Neural progenitor cell (in vitro differentiated cells): Measurements from ENCODE around the gene C15orf39. TPM values are rescaled to one million over a fixed set of nuclear protein-coding genes. Genes with fewer than 3 reads are reported as not detected.

Experiments used
- DNase-seq: peaks from one replicate; pipeline ENCODE4 v3.0.0-alpha.2; 2016; ENCODE audit warnings: low spot score
- H2AFZ ChIP-seq: fragments of 200-600 bp; sonication (generic); replicated peaks from 2 replicates; pipeline ENCODE4 v1.6.1; 2016; ENCODE audit warnings: antibody characterized with exemption
- H3F3A ChIP-seq: fragments of 200-600 bp; sonication (generic); 2 replicates; pipeline ENCODE4 v1.6.1; 2016; ENCODE audit warnings: antibody characterized with exemption, low read depth
- H3K27ac ChIP-seq: fragments of 200-600 bp; sonication (generic); 2 replicates; pipeline ENCODE4 v1.5.1; 2016; ENCODE audit warnings: mild to moderate bottlenecking
- H3K27me3 ChIP-seq: fragments of 200-600 bp; sonication (generic); 2 replicates; pipeline ENCODE4 v1.6.1; 2016; ENCODE audit warnings: mild to moderate bottlenecking, moderate library complexity
- H3K36me3 ChIP-seq: fragments of 200-600 bp; sonication (generic); 2 replicates; pipeline ENCODE4 v1.5.1; 2016
- H3K4me1 ChIP-seq: fragments of 200-600 bp; sonication (generic); 2 replicates; pipeline ENCODE4 v1.6.1; 2016; ENCODE audit warnings: mixed run types
- H3K4me2 ChIP-seq: fragments of 200-600 bp; sonication (generic); 2 replicates; pipeline ENCODE4 v1.6.1; 2016
- H3K4me3 ChIP-seq: fragments of 200-600 bp; sonication (generic); 2 replicates; pipeline ENCODE4 v1.5.1; 2016
- H3K79me2 ChIP-seq: fragments of 200-600 bp; sonication (generic); 2 replicates; pipeline ENCODE4 v1.6.1; 2016; ENCODE audit warnings: low read depth
- H3K9ac ChIP-seq: fragments of 200-600 bp; sonication (generic); 2 replicates; pipeline ENCODE4 v1.6.1; 2016
- H3K9me3 ChIP-seq: fragments of 200-600 bp; sonication (generic); 2 replicates; pipeline ENCODE4 v1.5.1; 2016; ENCODE audit warnings: low read depth
- H4K20me1 ChIP-seq: fragments of 200-600 bp; sonication (generic); 2 replicates; pipeline ENCODE4 v1.6.1; 2016; ENCODE audit warnings: low read depth
- H3K27ac Mint-ChIP-seq: 3 replicates; pipeline ENCODE4 v1.8.0; 2021; ENCODE audit warnings: mixed read lengths
- H3K27me3 Mint-ChIP-seq: 2 replicates; pipeline ENCODE4 v1.8.0; 2022; ENCODE audit warnings: low read depth, mild to moderate bottlenecking, inconsistent platforms, moderate library complexity, mixed read lengths; ENCODE audit not compliant: insufficient read depth
- H3K36me3 Mint-ChIP-seq: 3 replicates; pipeline ENCODE4 v1.8.0; 2021; ENCODE audit warnings: mixed read lengths
- H3K4me1 Mint-ChIP-seq: 3 replicates; pipeline ENCODE4 v1.8.0; 2021; ENCODE audit warnings: mixed read lengths
- H3K4me3 Mint-ChIP-seq: 3 replicates; pipeline ENCODE4 v1.8.0; 2021; ENCODE audit warnings: mild to moderate bottlenecking, moderate library complexity, mixed read lengths
- H3K9me3 Mint-ChIP-seq: 3 replicates; pipeline ENCODE4 v1.8.0; 2020; ENCODE audit warnings: mixed read lengths
- CTCF ChIP-seq: fragments of 200-600 bp; sonication (generic); IDR thresholded peaks from 2 replicates; pipeline ENCODE4 v1.5.1; 2017; ENCODE audit warnings: antibody characterized with exemption, mild to moderate bottlenecking
- EZH2 ChIP-seq: fragments of 200-600 bp; sonication (generic); IDR thresholded peaks from 2 replicates; pipeline ENCODE4 v1.6.1; 2017; ENCODE audit warnings: antibody characterized with exemption, mild to moderate bottlenecking, moderate library complexity
- EZH2phosphoT487 ChIP-seq: fragments of 200-600 bp; sonication (generic); IDR thresholded peaks from 2 replicates; pipeline ENCODE4 v1.6.1; 2017; ENCODE audit warnings: antibody characterized with exemption
- total RNA-seq: library from RNA; depleted of rRNA; stranded (reverse); fragments of >200 nt; gene quantifications from 2 replicates; pipeline ENCODE4 v1.2.3, GENCODE V29; 2015; ENCODE audit warnings: low replicate concordance

Gene C15orf39
- total RNA-seq, 1 donor from 2014 or later: 1.2 TPM

DNA sequence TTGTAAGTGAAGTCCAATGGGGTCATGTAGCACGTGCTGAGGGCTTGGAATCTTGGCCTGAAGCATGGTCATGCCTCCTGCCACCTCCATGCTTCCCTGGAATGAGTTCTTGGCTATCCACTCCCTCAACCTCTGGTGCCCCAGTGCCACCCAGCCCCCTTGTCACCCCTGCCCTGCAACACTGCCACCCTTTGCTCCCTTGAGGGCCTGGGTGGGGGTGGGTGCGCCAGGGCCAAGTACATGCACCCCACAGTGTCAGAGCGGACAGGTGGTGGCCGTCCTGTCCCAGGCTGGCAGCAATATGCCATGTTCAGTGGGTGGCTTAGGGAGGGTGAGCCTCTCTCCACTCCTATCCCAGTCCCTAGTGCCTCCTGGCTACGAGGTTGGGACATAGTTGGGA is 27.6 kb upstream of the C15orf39 start:
- Mint-ChIP-seq H3K4me3 (no peak overlapping the region), H3K9me3 (no peaks in the 10 kb centered on the region), H3K36me3 (no peaks in the 10 kb centered on the region), H3K27me3 (peaks cover 8% of the 10 kb centered on the region), H3K27ac (no peak overlapping the region), H3K4me1 (peaks cover 6% of the 10 kb centered on the region)
- no peaks in the 10 kb centered on the region for H4K20me1 ChIP-seq
- no peak overlapping the region for H3K4me2 ChIP-seq
- H3K27me3 ChIP-seq: peaks cover 7% of the 10 kb centered on the region
- peaks cover 14% of the 10 kb centered on the region for H3K4me1 ChIP-seq
- no peak overlapping the region for H2AFZ ChIP-seq
- no peaks in the 10 kb centered on the region for H3K36me3 ChIP-seq
- no peak overlapping the region for H3K9ac ChIP-seq
- no peaks in the 10 kb centered on the region for H3K9me3 ChIP-seq
- peaks cover 6% of the 10 kb centered on the region for H3F3A ChIP-seq
- no peak for DNase-seq
- no peak overlapping the region for H3K4me3 ChIP-seq
- TF ChIP-seq EZH2phosphoT487: no peak
- TF ChIP-seq EZH2: no peak
- TF ChIP-seq CTCF: no peak
- H3K79me2 ChIP-seq: no peaks in the 10 kb centered on the region
- H3K27ac ChIP-seq: no peak overlapping the region

DNA sequence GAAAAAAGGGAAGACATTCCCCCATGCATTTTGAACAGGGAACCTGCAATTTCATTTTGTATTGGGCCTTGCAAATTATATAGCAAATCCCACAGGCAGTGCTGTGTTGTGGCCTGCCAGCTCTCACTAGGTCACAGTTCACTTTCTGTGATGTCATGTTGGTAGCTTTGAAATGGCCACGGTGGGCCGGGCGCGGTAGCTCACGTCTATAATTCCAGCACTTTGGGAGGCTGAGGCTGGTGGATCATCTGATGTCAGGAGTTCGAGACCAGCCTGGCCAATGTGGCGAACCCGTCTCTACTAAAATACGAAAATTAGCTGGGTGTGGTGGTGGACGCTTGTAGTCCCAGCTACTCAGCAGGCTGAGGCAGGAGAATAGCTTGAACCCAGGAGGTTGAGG is 27.0 kb upstream of the C15orf39 start:
- Histone ChIP-seq H2AFZ (no peak overlapping the region), H3K79me2 (no peaks in the 10 kb centered on the region), H3K4me1 (peaks cover 20% of the 10 kb centered on the region), H3K36me3 (no peaks in the 10 kb centered on the region), H3K27ac (no peak overlapping the region), H3K4me2 (no peak overlapping the region), H3K27me3 (peaks cover 7% of the 10 kb centered on the region), H4K20me1 (no peaks in the 10 kb centered on the region), H3K4me3 (no peak overlapping the region), H3K9ac (no peak overlapping the region), H3F3A (peaks cover 11% of the 10 kb centered on the region), H3K9me3 (no peaks in the 10 kb centered on the region)
- H3K9me3 Mint-ChIP-seq: no peaks in the 10 kb centered on the region
- no peak overlapping the region for H3K4me3 Mint-ChIP-seq
- peaks cover 5% of the 10 kb centered on the region for H3K27me3 Mint-ChIP-seq
- H3K4me1 Mint-ChIP-seq: peaks cover 12% of the 10 kb centered on the region
- DNase-seq: no peak
- no peaks in the 10 kb centered on the region for H3K36me3 Mint-ChIP-seq
- TF ChIP-seq EZH2phosphoT487: no peak
- no peak for TF ChIP-seq EZH2
- TF ChIP-seq CTCF: no peak
- H3K27ac Mint-ChIP-seq: no peak overlapping the region

DNA sequence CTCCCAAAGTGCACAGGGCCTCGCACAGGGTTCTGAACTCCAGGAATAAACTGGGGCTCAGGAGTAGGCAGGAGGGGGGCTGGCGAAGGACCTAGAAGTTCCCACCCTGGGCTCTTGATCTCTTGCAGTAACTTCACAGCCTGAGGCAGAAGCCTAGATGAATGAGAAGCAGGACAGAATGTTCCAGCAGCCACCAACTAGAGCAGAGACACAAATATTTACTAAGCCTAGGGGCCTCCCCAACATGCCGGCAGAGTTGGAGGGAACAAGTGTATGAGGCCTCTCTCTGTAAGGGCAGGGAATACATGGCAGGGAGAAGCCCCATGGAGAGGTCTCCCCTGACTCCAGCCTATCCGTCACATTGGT is 25.3 kb upstream of the C15orf39 start:
- H2AFZ ChIP-seq: no peak overlapping the region
- no peak overlapping the region for H3K9ac ChIP-seq
- no peak overlapping the region for H3K4me3 ChIP-seq
- no peak for DNase-seq
- peaks cover 23% of the 10 kb centered on the region for H3K4me1 Mint-ChIP-seq
- H3K79me2 ChIP-seq: no peaks in the 10 kb centered on the region
- TF ChIP-seq EZH2phosphoT487 (no peak), EZH2 (no peak), CTCF (no peak)
- H3K27ac Mint-ChIP-seq: no peak overlapping the region
- no peak overlapping the region for H3K4me3 Mint-ChIP-seq
- H3K4me2 ChIP-seq: no peak overlapping the region
- no peaks in the 10 kb centered on the region for H3K36me3 Mint-ChIP-seq
- no peaks in the 10 kb centered on the region for H3K9me3 Mint-ChIP-seq
- no peaks in the 10 kb centered on the region for H4K20me1 ChIP-seq
- no peaks in the 10 kb centered on the region for H3K9me3 ChIP-seq
- no peaks in the 10 kb centered on the region for H3K36me3 ChIP-seq
- H3K27me3 Mint-ChIP-seq: peaks cover 8% of the 10 kb centered on the region
- peaks cover 28% of the 10 kb centered on the region for H3K4me1 ChIP-seq
- peaks cover 7% of the 10 kb centered on the region for H3K27me3 ChIP-seq
- peaks cover 23% of the 10 kb centered on the region for H3F3A ChIP-seq
- H3K27ac ChIP-seq: no peak overlapping the region
